ENCODE data around the gene ITCH.
A peak's percentile ranks its signal among the peaks of the same experiment; 100 is the strongest.

Gene ITCH

GRCh38 chr20:34535857-34536256 lies 172.8 kb downstream of the ITCH start:
- no peak for DNase-seq

GRCh38 chr20:34536798-34537394 lies 173.8 kb downstream of the ITCH start:
- DNase-seq: no peak

- no peak for DNase-seq
These were observed 174.6 kb downstream of the ITCH start for GRCh38 chr20:34537651-34538050.

DNA sequence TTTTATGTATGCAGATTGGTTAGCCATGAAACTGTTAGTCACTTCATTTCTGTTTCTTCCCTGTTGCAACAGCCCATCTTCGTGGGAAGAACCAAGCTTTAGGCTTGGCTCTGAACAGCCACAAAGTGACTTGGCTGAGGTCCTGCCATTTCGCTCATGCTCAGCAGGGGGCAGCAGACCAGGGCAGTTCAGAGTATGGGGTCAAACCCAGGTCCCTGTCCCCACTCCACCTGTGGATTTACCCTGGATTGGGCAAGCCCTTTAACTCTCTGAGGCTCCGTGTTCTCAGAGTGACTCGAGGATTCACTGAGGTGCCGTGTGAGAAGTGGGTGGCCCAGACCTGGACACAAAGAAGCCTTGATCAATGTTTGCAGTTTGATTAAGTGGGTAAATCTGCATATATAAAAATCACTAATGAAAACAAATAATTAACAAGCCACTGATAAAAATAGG lies 175.6 kb downstream of the ITCH start:
- no peak for DNase-seq

DNA sequence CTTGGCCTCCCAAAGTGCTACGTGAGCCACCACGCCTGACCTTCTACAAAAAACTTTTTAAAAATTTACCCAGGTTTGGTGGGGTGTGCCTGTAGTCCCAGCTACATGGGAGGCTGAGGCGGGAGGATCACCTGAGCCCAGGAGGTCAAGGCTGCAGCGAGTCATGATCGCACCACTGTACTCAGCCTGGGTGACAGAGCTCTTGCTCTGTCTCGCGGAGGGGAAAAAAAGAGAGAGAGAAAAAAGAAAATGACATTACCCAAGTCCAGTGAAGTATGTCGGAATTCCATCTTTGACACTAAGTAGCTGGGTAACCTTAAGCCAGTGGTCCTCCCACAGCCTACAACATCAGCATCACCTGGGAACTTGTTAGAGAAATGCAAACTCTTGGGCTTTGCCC lies 176.7 kb downstream of the ITCH start:
- no peak for DNase-seq

- DNase-seq: no peak
These were observed 177.7 kb downstream of the ITCH start for GRCh38 chr20:34540596-34541263.

DNA sequence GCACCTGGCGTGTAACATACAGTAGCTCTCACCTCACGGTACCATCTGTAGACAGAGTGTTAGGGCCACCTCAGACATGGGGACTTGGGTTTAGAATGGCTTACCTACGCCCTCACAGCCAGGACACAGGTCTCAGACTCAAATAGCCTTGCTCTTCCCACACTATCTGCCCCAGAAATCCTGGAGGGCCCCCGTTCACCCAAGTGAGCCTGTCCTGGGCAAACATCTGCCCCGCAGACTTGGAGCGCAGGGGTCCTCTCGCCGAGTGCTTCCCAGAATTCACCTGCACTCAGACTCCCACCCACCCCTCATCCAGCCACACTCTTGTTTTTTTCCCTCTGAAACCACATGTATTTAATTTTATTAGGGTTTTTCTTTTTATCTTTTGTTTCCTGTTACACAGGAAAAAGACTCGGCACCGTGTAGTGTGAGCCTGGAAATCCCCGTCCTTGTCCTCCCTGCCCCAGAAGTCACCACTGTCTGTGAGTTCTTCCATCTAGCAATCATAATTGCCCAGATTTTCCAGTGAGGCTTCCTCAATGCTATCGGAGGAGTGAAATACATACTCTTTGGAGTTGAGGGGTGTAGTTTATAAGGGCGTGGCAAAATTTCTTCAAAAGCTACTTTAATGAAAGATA lies 178.3 kb downstream of the ITCH start:
- DNase-seq: no peak

DNA sequence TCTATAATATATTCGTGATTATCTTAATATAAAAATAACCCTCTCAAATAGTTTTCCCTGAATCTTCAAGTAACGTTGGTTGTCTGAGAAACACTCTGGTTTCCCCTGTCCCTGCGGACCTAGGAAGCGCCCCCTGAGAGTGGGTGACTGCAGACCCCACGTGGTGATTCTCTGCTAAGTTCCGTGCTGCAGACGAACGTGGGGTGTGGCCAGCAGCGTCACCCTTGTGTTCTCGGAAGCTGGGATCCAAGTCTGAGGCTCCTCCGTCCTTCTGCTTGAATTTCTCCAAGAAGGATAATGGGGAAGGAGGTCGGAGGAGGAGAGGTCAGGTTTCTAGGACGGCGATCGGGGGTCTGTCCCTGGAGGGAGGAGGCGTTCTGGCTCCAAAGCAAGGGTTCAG lies 178.8 kb downstream of the ITCH start:
- no peak for DNase-seq

- DNase-seq: no peak
These were observed 179.4 kb downstream of the ITCH start for GRCh38 chr20:34542439-34542838.

- DNase-seq: no peak
These were observed 180.5 kb downstream of the ITCH start for GRCh38 chr20:34543463-34544056.

DNA sequence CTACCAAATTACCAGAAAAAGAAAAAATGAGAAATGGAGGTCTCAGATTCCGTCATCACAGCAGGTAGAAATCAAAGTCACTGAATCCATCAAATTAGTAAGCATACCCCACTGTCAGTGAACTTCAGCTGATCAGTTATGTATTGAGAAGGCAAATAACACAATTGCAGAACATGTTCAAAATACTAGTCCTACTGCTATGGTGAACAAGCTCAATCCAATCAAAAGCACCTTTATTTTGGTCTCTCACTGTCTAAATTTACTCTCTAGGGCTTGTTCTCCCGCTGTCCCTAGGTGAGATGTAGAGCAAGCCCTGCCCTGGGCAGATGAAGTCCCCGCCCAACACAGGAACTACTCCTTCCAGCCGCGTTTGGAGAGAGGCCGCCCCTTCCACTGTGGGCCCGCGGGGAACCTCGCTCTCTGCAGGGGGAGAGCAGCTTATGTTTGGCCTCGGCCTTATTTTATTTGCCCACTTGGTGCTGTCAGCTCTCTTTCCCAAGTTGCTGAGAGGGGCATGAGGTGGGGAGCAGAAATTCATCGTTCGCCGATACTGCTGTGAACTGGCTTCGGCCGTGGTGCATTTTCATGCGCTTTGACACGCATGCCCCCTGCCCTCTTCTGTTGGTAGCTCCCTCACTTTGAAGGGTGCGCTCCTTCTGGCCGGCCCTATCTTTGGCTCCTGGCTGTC lies 181.2 kb downstream of the ITCH start:
- DNase-seq: peak in 1 of 2 experiments; percentile 11

DNA sequence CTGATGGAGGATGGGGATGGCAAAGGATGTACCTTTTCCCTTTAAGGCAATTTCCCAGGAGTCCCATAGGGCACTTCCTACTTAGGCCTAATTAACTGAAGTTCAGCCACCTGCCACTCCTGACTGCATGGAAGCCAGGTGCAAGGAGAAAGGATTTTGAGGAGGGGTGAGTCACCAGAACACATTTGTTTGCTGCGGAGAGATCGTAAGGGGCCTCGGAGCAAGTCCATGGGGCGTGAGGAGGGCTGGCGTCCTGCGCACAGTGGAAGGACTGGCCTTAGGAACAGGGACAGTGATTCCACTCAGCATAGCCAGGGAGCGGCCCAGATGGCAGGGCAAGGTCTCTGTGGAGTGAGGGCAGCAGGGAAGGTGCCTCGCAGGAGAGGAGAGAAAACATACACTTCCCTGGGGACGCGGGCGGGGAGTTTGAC lies 183.7 kb downstream of the ITCH start:
- peak in 1 of 2 experiments; percentile 11 for DNase-seq

GRCh38 chr20:34547844-34548613 lies 185.0 kb downstream of the ITCH start:
- DNase-seq: no peak

- DNase-seq: no peak
These were observed 186.3 kb downstream of the ITCH start for GRCh38 chr20:34549291-34549928.

DNA sequence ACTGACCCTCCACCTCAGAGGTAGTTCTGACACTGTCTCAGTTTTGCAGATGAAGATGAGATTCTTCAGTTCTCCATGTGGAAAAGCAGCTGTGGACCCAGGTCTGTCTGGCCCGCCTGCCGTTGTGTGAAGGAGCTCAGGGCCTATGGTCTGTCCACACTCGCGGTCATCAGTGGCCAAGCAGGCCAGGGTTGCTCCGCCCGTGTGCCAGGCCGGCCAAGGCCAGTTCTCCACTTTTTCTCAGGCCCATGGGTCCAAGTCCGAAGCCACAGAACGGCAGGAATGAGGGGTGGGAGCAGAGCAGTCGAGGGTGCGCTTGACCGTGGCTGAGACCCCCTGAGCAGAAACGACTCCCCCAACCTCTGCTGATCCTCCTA lies 186.8 kb downstream of the ITCH start:
- no peak for DNase-seq

- DNase-seq: no peak
These were observed 189.5 kb downstream of the ITCH start for GRCh38 chr20:34552569-34552968.

DNA sequence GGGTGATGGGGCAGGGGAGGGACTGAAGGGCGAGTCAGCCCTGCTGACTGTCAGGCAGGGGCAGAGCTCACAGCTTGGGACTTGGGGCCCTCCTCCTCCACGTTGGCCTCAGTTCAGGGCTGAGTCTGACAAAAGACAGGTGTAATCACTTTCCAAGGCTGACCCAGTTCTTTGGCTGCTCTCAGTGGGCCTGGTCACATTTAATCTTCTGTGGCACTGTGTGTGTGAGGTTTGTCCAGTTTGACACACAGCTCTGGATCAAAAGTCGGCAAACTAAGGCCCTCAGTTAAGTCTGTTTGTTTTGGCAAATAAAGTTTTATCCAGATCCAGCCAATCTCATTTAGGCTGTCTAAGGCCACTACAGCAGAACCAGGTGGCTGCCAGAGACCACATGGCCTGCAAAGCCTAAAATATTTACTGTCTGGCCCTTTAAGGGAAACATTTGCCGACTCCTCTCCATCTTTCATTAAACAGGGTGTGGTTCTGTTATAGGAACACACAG lies 190.3 kb downstream of the ITCH start:
- DNase-seq: no peak

DNA sequence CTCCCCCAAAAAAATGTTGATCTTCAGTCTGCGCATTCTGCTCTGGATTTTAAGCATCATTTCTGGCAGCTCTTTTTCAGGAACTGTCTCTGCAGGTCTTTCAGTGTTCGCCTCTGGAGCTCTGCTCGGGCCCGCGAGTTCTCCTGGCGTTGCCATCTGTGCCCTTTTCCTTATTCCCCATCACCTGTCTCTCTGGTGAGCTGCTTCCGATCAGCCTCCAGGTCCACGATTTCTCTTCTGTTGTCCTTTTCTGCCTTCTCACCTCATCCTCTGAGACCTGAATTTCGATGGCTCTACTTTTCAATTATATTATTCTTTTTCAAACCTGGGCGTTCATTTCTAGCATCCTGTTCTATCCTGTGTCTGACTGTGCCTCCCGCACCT lies 194.9 kb downstream of the ITCH start:
- DNase-seq: peak in 1 of 2 experiments; percentile 40

DNA sequence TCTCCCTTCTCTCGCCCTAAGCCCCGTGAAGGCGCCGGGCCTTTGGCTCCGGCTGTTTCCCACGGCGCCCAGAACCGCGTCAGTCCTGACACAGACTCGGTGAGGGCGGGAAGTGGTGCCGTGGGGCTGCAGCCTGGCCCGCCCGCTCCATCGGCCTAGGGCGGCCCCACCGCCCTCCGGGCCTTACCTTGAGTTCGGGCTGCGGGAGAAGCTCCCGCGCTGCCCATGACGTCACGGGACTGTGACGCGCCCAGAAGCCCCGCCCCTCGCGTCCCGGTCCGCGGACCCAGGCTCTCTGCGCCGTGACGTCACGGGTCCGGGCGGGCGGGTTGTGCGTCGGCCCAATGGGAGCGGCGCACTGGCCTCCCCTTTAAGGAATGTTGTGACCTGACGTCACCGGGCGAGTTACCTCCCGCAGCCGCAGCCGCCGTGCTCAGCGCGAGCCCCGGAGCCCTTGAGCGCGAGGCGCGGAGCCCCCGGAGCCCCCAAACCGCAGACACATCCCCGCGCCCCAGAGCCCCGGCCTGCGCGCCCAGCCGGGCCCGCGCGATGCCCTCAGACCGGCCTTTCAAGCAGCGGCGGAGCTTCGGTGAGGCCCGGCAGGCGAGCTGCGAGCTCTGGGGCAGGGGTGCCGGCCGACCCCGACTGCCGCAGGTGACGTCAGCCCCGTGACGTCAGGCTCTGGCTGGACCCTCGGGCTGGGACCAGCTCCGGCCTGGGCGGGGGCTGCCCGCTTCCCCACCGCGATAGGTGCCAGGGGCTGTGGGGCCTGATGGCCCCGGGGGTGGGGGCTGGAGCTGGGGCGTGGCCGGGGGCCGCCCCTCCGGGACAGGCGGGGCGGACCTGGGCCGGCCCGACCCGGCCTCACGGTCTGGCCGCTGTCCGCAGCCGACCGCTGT lies 195.5 kb downstream of the ITCH start, which contains the start of gene MAP1LC3A:
TSS of gene MAP1LC3A (plus strand) at position 399 of the 899 bp plus-strand sequence. CDS start at position 550, 151 bp downstream.
- peak; percentile 76 to 81 for DNase-seq
